Keratinocyte (primary cell): Measurements from ENCODE around the gene KIFBP. TPM values are rescaled to one million over a fixed set of nuclear protein-coding genes. Genes with fewer than 3 reads are reported as not detected.
"Not testable (repeated sequence)": the region's sequence is repeated elsewhere in the genome, so short reads cannot be mapped to it uniquely, and the experiment has no call there.

Experiments
- DNase-seq: peaks from one replicate; pipeline ENCODE4 v3.0.0-alpha.2; 2011; ENCODE audit warnings: low read depth, missing footprints, low spot score
- FAIRE-seq: peaks from 2 replicates; lab custom pipeline; 2011; peaks lifted over from hg19 to GRCh38; lab: Jason Lieb, UNC
- H2AFZ ChIP-seq: 2 replicates; pipeline ENCODE4 v1.6.0; 2012; ENCODE audit warnings: low read length, control low read depth, inconsistent platforms; ENCODE audit not compliant: control insufficient read depth
- H3K27ac ChIP-seq: 2 replicates; pipeline ENCODE4 v1.5.1; 2011; ENCODE audit warnings: low read length; ENCODE audit not compliant: control insufficient read depth, insufficient read depth
- H3K27me3 ChIP-seq: 3 replicates; pipeline ENCODE4 v1.6.0; 2011; ENCODE audit warnings: low read length; ENCODE audit not compliant: control insufficient read depth, insufficient read depth; ENCODE audit errors: extremely low read depth
- H3K36me3 ChIP-seq, 2 experiments: 2 replicates in 1 of 2; 3 replicates in 1 of 2; pipeline ENCODE4 v1.5.1; 2011; ENCODE audit warnings: low read length in 2 of 2, mild to moderate bottlenecking in 1 of 2; ENCODE audit not compliant: control insufficient read depth in 2 of 2, insufficient read depth in 2 of 2; ENCODE audit errors: extremely low read depth in 1 of 2
- H3K4me1 ChIP-seq: 3 replicates; pipeline ENCODE4 v1.5.1; 2011; ENCODE audit warnings: low read length; ENCODE audit not compliant: control insufficient read depth, insufficient read depth; ENCODE audit errors: extremely low read depth
- H3K4me2 ChIP-seq: 3 replicates; pipeline ENCODE4 v1.6.0; 2011; ENCODE audit warnings: low read depth, low read length; ENCODE audit not compliant: control insufficient read depth, insufficient read depth; ENCODE audit errors: extremely low read depth
- H3K4me3 ChIP-seq, 3 experiments: fragments of 200-600 bp in 1 of 3; sonication (generic) in 1 of 3; 2 replicates in 2 of 3; 3 replicates in 1 of 3; pipeline ENCODE4 v1.5.1; 2011 to 2016; ENCODE audit warnings: low read length in 3 of 3, mild to moderate bottlenecking in 3 of 3, control low read depth in 2 of 3, inconsistent platforms in 1 of 3, low read depth in 1 of 3, mixed read lengths in 1 of 3, mixed run types in 1 of 3, moderate library complexity in 1 of 3; ENCODE audit not compliant: control insufficient read depth in 2 of 3, insufficient read depth in 2 of 3; ENCODE audit errors: extremely low read depth in 1 of 3
- H3K79me2 ChIP-seq: 2 replicates; pipeline ENCODE4 v1.6.0; 2012; ENCODE audit warnings: low read length; ENCODE audit not compliant: control insufficient read depth, insufficient read depth
- H3K9ac ChIP-seq: 3 replicates; pipeline ENCODE4 v1.6.0; 2011; ENCODE audit warnings: low read length; ENCODE audit not compliant: control insufficient read depth, insufficient read depth; ENCODE audit errors: extremely low read depth
- H3K9me1 ChIP-seq: 3 replicates; pipeline ENCODE4 v1.6.0; 2011; ENCODE audit warnings: low read length; ENCODE audit not compliant: control insufficient read depth, insufficient read depth; ENCODE audit errors: extremely low read depth
- H3K9me3 ChIP-seq: 2 replicates; pipeline ENCODE4 v1.5.1; 2012; ENCODE audit warnings: low read depth, low read length; ENCODE audit not compliant: control insufficient read depth
- H4K20me1 ChIP-seq: 3 replicates; pipeline ENCODE4 v1.6.0; 2011; ENCODE audit warnings: low read length; ENCODE audit not compliant: control insufficient read depth, insufficient read depth; ENCODE audit errors: extremely low read depth
- CTCF ChIP-seq, 3 experiments: IDR thresholded peaks in 1 of 3; conservative IDR thresholded peaks in 1 of 3; optimal IDR thresholded peaks in 1 of 3; 2 replicates in 2 of 3; 3 replicates in 1 of 3; pipeline versions ENCODE3 to v1.5.1; 2011; ENCODE audit warnings: low read length in 3 of 3, mild to moderate bottlenecking in 3 of 3, moderate library complexity in 2 of 3, control low read depth in 1 of 3, inconsistent platforms in 1 of 3; ENCODE audit not compliant: insufficient read depth in 2 of 3; ENCODE audit errors: extremely low read depth in 1 of 3
- EZH2 ChIP-seq: IDR thresholded peaks from one replicate; pipeline ENCODE4 v1.6.1; 2012; ENCODE audit warnings: inconsistent platforms, mild to moderate bottlenecking, low read length, moderate library complexity
- dilution Hi-C: fragments of 300-500 bp; cut with MboI; formaldehyde crosslinking; loops from one replicate; pipeline ENCODE4 v1.7.0; 2020; ENCODE audit warnings: low sequenced_read_pairs; ENCODE audit not compliant: extremely low pct_ligation_motif_present
- polyA plus RNA-seq, 5 experiments: library from polyadenylated mRNA; depleted of rRNA in 3 of 5; stranded (reverse) in 3 of 5; stranded (forward) in 1 of 5; unstranded in 1 of 5; fragments of >200 nt; gene quantifications; 1 replicate in 1 of 5; 2 replicates in 3 of 5; 3 replicates in 1 of 5; pipeline versions ENCODE4 v1.2.1 to v1.2.3, GENCODE V29; 2011 to 2012; ENCODE audit warnings: missing spikeins in 2 of 5, low read depth in 1 of 5, low replicate concordance in 1 of 5

KIFBP gene
- polyA plus RNA-seq, 1 donor (not counting 4 experiments of a cell fraction or from before 2014, with no cell fraction given) = 48.9 TPM

GRCh38 chr10:69033256-69033655, 44.7 kb downstream of the KIFBP start:
- dilution Hi-C loops = no loop called here
- Histone ChIP-seq H3K4me1 (no peaks in the 10 kb centered on the region), H4K20me1 (no peaks in the 10 kb centered on the region), H3K4me2 (no peak overlapping the region), H3K9ac (no peak overlapping the region), H3K36me3 (no peaks in the 10 kb centered on the region), H3K9me3 (no peaks in the 10 kb centered on the region), H3K79me2 (no peaks in the 10 kb centered on the region), H3K27ac (no peak overlapping the region), H2AFZ (no peak overlapping the region), H3K4me3 (no peak overlapping the region), H3K9me1 (no peaks in the 10 kb centered on the region), H3K27me3 (no peaks in the 10 kb centered on the region)
- FAIRE-seq = no peak
- TF ChIP-seq EZH2 (no peak), CTCF (optimal IDR thresholded peaks at IDR 0.05 in 1 of 3, IDR thresholded peaks at IDR 0.05 in 1 of 3, conservative IDR thresholded peaks at IDR 0.05 in 1 of 3; ENCODE audit: extremely low read depth in 1 of 3, insufficient read depth in 2 of 3, low read length in 3 of 3) (no peak)
- DNase-seq = no peak

- Histone ChIP-seq H3K79me2 (no peaks in the 10 kb centered on the region), H3K36me3 (no peaks in the 10 kb centered on the region), H3K4me3 (no peak overlapping the region), H3K9me3 (no peaks in the 10 kb centered on the region), H3K4me2 (no peak overlapping the region), H3K9me1 (no peaks in the 10 kb centered on the region), H4K20me1 (no peaks in the 10 kb centered on the region), H3K27me3 (no peaks in the 10 kb centered on the region), H3K9ac (no peak overlapping the region), H2AFZ (no peak overlapping the region), H3K4me1 (no peaks in the 10 kb centered on the region), H3K27ac (no peak overlapping the region)
- FAIRE-seq = no peak
- TF ChIP-seq EZH2 (no peak), CTCF (optimal IDR thresholded peaks at IDR 0.05 in 1 of 3, IDR thresholded peaks at IDR 0.05 in 1 of 3, conservative IDR thresholded peaks at IDR 0.05 in 1 of 3; ENCODE audit: extremely low read depth in 1 of 3, insufficient read depth in 2 of 3, low read length in 3 of 3) (no peak)
- dilution Hi-C loops = no loop called here
- DNase-seq = no peak
Measured at GRCh38 chr10:69037489-69037888, 48.9 kb downstream of the KIFBP start.

- not testable (repeated sequence) for FAIRE-seq
Measured at GRCh38 chr10:69040904-69041303, 52.3 kb downstream of the KIFBP start.

More at GRCh38 chr10:69040904-69041303, 52.3 kb downstream of the KIFBP start:
- H3K36me3 ChIP-seq, H3K9me3 ChIP-seq, H3K9me1 ChIP-seq, H2AFZ ChIP-seq, H3K4me3 ChIP-seq, dilution Hi-C loops, H3K27ac ChIP-seq, H4K20me1 ChIP-seq, H3K4me2 ChIP-seq, DNase-seq, H3K27me3 ChIP-seq, H3K9ac ChIP-seq, H3K79me2 ChIP-seq: not testable (repeated sequence)
- H3K4me1 ChIP-seq = peaks cover 10% of the 10 kb centered on the region
